ENCODE measurements around the gene ZBTB47. TPM values are rescaled to one million over a fixed set of nuclear protein-coding genes. Genes with fewer than 3 reads are reported as not detected.
A peak's percentile ranks its signal among the peaks of the same experiment; 100 is the strongest.

The ZBTB47 gene
- total RNA-seq, 4 donors from 2014 or later = 33.3 to 44.4 (median 42.0) TPM

DNA sequence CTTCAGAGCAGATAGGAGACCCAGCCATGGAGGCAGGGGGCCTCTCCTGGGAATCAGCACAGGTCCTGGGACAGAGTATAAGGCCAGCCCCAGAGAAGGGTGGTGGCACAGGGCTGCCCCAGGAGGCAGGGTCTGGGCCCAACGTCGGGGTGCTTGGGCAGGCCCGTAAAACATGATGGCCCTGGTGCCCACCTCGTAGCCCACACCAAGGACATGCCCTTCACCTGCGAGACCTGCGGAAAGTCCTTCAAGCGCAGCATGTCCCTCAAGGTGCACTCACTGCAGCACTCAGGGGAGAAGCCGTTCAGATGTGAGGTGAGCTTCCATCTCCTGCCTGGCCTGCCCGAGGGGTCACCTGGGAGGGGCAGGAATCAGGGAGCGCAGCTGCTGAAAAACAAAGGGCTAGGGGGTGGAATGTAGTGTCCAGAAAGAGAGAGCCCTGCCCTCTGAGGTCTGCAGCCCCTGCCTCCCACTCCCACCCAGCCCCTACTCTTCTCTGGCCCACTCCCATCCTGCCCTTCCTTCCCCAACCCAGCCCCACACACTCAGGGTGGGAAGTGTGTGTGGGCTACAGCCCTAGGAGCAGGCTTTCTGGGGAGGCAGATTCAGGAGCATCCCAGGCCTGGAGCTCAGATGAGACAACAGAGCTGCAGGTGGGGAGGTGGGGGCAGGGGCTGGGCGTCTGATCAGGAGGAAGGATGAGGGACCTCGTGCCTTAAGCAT, 9.5 kb downstream of the ZBTB47 start:
- intact Hi-C loops (cut with DNase I) = no loop called here
- no peak for DNase-seq
- TF ChIP-seq CTCF (IDR thresholded peaks at IDR 0.05) = no peak
- no peak for TF ChIP-seq POLR2A (IDR thresholded peaks at IDR 0.05)
- no peak overlapping the region for H3K4me3 ChIP-seq (replicated peaks in 1 of 3)
- no peak overlapping the region for H3K27ac ChIP-seq
- no peaks in the 10 kb centered on the region for H3K27me3 ChIP-seq
- no peaks in the 10 kb centered on the region for H3K9me3 ChIP-seq
- H3K4me1 ChIP-seq = no peaks in the 10 kb centered on the region
- peaks cover 0 to 5% of the 10 kb centered on the region in 2 donors for H3K36me3 ChIP-seq
- WGBS, 2 donors = 77 to 87% methylated on average over 5 to 8 of the region's 12 CpGs

GRCh38 chr3:42663581-42664437, 10.3 kb downstream of the ZBTB47 start:
- no peak overlapping the region for H3K27ac ChIP-seq
- H3K4me1 ChIP-seq = no peaks in the 10 kb centered on the region
- WGBS, 2 donors = 85 to 89% methylated on average over 20 to 26 of the region's 38 CpGs
- DNase-seq = peak; percentile 39 to 55
- no peak overlapping the region for H3K4me3 ChIP-seq (replicated peaks in 1 of 3)
- H3K27me3 ChIP-seq = no peaks in the 10 kb centered on the region
- H3K36me3 ChIP-seq = peaks cover 0 to under 1% of the 10 kb centered on the region in 2 donors
- TF ChIP-seq POLR2A (IDR thresholded peaks at IDR 0.05) (no peak), CTCF (IDR thresholded peaks at IDR 0.05) (no peak)
- H3K9me3 ChIP-seq = no peaks in the 10 kb centered on the region
- intact Hi-C loops (cut with DNase I) = no loop called here

DNA sequence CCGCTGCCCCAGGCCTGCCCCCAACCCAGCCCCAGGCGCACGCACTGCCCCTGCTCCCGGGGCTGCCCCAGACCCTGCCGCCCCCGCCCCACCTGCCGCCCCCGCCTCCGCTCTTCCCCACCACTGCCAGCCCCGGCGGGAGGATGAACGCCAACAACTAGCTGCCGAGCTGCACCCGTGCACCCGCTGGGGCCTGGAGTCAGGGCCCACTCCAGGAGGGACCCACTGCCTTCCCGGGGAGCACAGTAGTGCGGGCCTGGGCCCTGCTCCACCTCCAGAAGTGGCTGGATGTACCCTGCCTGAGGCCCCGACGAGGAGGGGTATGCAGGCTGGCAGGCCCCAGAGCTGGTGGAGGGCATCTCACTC, 10.9 kb downstream of the ZBTB47 start:
- WGBS, 2 donors = 92 to 93% methylated on average over 11 to 12 of the region's 19 CpGs
- TF ChIP-seq CTCF (IDR thresholded peaks at IDR 0.05) (no peak), POLR2A (IDR thresholded peaks at IDR 0.05) (no peak)
- no peaks in the 10 kb centered on the region for H3K4me1 ChIP-seq

GRCh38 chr3:42665050-42665878, 11.8 kb downstream of the ZBTB47 start:
- H3K27ac ChIP-seq = no peak overlapping the region
- intact Hi-C loops (cut with DNase I) = no loop called here
- DNase-seq = no peak
- no peaks in the 10 kb centered on the region for H3K4me1 ChIP-seq
- TF ChIP-seq CTCF (IDR thresholded peaks at IDR 0.05) (no peak), POLR2A (IDR thresholded peaks at IDR 0.05) (no peak)
- no peaks in the 10 kb centered on the region for H3K36me3 ChIP-seq
- no peak overlapping the region for H3K4me3 ChIP-seq (replicated peaks in 1 of 3)
- no peaks in the 10 kb centered on the region for H3K27me3 ChIP-seq
- WGBS, 2 donors = 85 to 89% methylated on average over 12 to 14 of the region's 15 CpGs
- no peaks in the 10 kb centered on the region for H3K9me3 ChIP-seq

More for the DNA sequence above, 10.9 kb downstream of the ZBTB47 start:
- no peak for DNase-seq
- no peak overlapping the region for H3K4me3 ChIP-seq (replicated peaks in 1 of 3)
- H3K27me3 ChIP-seq = no peaks in the 10 kb centered on the region
- H3K9me3 ChIP-seq = no peaks in the 10 kb centered on the region
- no peak overlapping the region for H3K27ac ChIP-seq
- no peaks in the 10 kb centered on the region for H3K36me3 ChIP-seq
- intact Hi-C loops (cut with DNase I) = no loop called here

Measured in thyroid gland (tissue), 4 donors.